OCI-LY3 (cell line): Measurements from ENCODE around the gene TNS1.

Experiments
- CTCF ChIP-seq: fragments of 200-600, 300-600 bp; sonication (generic); IDR thresholded peaks from 2 replicates; pipeline ENCODE4 v1.5.1; 2014; ENCODE audit warnings: antibody characterized with exemption, low read length, low read depth
- EZH2phosphoT487 ChIP-seq: fragments of 200-600 bp; shearing (Covaris generic); IDR thresholded peaks from 2 replicates; pipeline ENCODE4 v1.6.1; 2018; ENCODE audit warnings: antibody characterized with exemption, mixed run types, low read depth

GRCh38 chr2:217920879-217921603 is 81.8 kb downstream of the TNS1 start:
- TF ChIP-seq EZH2phosphoT487 (no peak), CTCF (no peak)
